ENCODE data around the gene ADIRF. TPM values are rescaled to one million over a fixed set of nuclear protein-coding genes. Genes with fewer than 3 reads are reported as not detected.
"Not testable (repeated sequence)": the region's sequence is repeated elsewhere in the genome, so short reads cannot be mapped to it uniquely, and the experiment has no call there.

Gene ADIRF
- total RNA-seq, 1 donor from 2014 or later, result 79.3 TPM

DNA sequence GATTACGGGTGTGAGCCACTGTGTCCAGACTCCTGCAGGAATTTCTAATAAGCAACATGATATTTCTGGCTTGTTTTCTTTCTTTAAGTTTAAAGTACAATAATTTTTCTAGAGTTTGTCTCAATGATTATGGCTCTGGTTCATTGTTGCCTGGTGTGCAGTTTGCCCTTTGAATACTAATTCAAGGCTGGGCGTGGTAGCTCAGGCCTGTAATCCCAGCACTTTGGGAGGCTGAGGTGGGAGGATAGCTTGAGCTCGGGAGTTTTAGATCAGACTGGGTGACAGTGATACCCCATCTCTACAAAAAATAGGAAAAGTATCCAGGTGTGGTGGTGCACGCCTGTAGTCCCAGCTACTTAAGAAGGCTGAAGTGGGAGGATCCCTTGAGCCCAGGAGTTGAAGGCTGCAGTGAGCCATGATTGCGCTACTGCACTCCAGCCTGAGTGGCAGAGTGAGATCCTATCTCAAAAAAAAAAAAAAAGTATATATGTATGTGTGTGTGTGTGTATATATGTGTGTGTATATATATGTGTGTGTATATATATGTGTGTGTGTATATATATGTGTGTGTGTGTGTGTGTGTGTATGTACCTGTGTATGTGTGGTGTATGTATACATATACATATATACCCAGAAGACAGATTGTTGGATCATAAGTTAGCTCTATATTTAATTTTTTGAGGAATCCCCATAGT, 8.2 kb downstream of the ADIRF start:
- ATAC-seq (no peak), DNase-seq (ENCODE audit: low spot score) (no peak)

- not testable (repeated sequence) for DNase-seq (ENCODE audit: low spot score); ATAC-seq
Measured at GRCh38 chr10:86978457-86978856, 10.2 kb downstream of the ADIRF start.

DNA sequence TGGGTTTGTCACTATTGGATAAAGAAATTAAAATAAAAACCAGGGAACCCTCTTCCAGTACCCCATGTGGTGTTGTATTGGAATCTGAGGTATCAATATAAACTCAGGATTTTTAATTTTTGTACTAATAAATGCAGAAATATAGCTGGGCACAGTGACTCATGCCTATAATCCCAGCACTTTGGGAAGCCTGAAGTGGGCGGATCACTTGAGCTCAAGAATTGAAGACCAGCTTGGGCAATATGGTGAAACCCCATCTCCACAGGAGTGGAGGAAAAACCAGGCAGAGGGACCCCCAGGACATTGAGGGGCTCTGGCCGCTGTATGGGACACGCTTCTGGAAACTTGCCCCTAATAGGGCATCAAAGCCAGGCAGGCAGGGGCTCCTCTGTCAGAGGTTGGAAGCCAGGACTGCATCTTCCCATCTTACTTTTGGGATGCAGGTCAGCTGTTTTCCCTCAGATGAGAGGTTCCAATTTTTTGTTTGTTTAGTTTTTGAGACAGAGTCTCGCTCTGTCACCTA, 11.1 kb downstream of the ADIRF start:
- DNase-seq (ENCODE audit: low spot score), result no peak
- peak; percentile 17 for ATAC-seq

DNA sequence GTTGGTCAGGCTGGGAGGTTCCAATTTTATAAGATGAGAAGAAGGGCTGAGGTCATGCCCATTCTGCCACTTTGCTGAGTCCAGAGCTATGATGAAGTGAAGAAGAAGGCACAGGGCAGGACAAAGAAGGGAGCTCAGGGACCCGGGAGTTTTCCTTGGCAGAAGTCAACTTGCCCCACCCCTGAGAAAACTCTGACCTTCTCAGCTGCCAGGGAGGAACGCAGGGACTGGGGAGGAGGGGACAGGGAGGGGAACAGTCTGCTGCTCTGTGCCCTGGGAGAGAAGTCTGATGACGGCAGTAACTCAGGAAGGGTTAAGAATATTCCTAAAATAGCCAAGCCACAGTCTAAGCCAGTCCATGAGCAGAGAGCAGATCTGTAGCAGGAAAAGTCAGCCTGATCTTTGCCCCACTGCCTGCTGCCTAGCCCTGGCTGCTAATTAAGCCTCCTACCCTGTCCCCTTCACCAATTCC, 11.7 kb downstream of the ADIRF start:
- DNase-seq (ENCODE audit: low spot score) (no peak), ATAC-seq (peak; percentile 50)

- DNase-seq (ENCODE audit: low spot score); ATAC-seq: not testable (repeated sequence)
Measured at GRCh38 chr10:86981020-86981419, 12.7 kb downstream of the ADIRF start.

- ATAC-seq (no peak), DNase-seq (ENCODE audit: low spot score) (no peak)
Measured at GRCh38 chr10:86981716-86982115, 13.4 kb downstream of the ADIRF start.

- not testable (repeated sequence) for ATAC-seq; DNase-seq (ENCODE audit: low spot score)
Measured at GRCh38 chr10:86984498-86984897, 16.2 kb downstream of the ADIRF start.

DNA sequence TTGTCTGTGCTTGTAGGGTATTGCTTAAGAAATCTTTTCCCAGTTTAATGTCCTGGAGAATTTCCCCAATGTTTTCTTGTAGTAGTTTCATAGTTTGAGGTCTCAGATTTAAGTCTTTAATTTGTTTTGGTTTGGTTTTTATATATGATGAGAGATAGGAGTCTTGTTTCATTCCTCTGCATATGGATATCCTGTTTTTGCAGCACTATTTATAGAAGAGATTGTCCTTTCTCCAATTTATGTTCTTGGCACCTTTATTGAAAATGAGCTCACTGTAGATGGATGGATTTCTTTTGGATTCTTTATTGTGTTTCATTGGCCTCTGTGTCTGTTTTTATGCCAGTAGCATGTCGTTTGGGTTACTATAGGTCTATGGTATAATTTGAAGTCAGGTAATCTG, 20.2 kb downstream of the ADIRF start:
- DNase-seq (ENCODE audit: low spot score) (no peak), ATAC-seq (no peak)

GRCh38 chr10:86991362-86991761, 23.1 kb downstream of the ADIRF start:
- not testable (repeated sequence) for ATAC-seq; DNase-seq (ENCODE audit: low spot score)

GRCh38 chr10:86992456-86992855, 24.2 kb downstream of the ADIRF start:
- DNase-seq (ENCODE audit: low spot score) (no peak), ATAC-seq (no peak)

- DNase-seq (ENCODE audit: low spot score) (no peak), ATAC-seq (no peak)
Measured at GRCh38 chr10:86992929-86993328, 24.6 kb downstream of the ADIRF start.

DNA sequence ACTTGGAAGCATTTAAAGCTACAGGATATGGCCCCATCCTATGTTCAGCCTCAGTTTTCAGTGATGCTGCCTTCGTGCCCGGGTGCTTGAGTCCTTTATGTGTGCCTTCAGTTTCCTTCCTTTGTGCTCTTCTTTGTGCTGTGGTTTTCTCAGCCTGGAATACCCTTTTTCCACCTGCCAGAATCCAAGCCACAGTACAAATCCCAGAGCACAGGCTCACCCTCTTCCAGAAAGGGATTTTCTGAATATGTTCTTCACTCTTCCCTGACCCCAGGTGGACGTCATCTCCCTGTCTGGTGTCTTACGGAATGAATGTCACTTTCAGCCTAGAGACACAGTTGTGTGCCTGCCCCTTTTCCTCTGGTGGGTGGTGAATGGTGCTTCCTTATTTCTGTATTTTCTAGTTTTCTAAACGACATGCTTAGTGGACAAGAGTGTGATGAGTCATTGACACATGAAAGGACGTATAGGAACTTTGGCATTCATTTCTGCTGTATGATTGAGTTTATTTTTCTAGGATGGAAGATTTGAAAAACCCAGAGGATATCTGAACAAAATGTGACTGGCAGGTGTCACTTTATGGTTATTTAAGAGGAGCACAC, 31.6 kb downstream of the ADIRF start:
- DNase-seq (ENCODE audit: low spot score); ATAC-seq: not testable (repeated sequence)

GRCh38 chr10:87000491-87000890, 32.2 kb downstream of the ADIRF start:
- no peak for ATAC-seq

DNA sequence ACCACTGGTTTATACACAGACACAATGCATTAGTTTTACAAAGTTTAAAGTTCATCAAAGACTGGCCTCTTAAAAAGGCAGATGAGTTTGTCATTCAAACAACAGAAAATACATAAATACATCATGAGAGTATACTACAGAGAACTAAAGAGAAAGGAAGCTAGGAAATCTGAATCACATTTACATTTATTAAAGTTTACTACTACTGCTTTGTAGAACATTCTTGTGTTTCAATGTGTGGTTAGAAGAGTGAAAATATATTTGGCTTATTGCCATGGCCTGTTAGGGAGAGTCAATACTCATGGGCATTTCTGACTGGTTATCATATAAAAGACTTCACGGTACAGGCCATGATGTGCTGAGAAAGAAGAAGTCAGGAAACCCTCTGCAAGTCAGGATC, 38.8 kb downstream of the ADIRF start:
- ATAC-seq; DNase-seq (ENCODE audit: low spot score): not testable (repeated sequence)

More at GRCh38 chr10:87000491-87000890, 32.2 kb downstream of the ADIRF start:
- DNase-seq (ENCODE audit: low spot score), result no peak

DNA sequence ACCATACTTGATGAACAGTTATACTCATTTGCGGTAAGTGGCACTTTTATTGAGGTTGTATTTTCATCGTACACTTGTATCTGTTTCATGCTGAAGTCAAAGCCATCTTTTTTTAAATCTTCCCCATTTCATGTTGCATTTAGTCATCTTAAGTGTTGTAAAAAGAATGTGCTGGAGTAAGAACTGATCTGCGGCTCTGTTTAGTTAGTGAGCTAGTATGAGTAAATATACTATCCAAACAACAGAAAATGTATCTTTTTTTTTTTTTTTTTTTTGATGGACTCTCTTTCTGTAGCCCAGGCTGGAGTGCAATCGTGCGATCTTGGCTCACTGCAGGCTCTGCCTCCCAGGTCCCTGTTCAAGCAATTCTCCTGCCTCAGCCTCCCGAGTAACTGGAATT, 39.4 kb downstream of the ADIRF start:
- not testable (repeated sequence) for ATAC-seq; DNase-seq (ENCODE audit: low spot score)

GRCh38 chr10:87008303-87008702, 40.0 kb downstream of the ADIRF start:
- ATAC-seq; DNase-seq (ENCODE audit: low spot score): not testable (repeated sequence)

- not testable (repeated sequence) for ATAC-seq; DNase-seq (ENCODE audit: low spot score)
Measured at GRCh38 chr10:87009134-87009696, 40.9 kb downstream of the ADIRF start.

DNA sequence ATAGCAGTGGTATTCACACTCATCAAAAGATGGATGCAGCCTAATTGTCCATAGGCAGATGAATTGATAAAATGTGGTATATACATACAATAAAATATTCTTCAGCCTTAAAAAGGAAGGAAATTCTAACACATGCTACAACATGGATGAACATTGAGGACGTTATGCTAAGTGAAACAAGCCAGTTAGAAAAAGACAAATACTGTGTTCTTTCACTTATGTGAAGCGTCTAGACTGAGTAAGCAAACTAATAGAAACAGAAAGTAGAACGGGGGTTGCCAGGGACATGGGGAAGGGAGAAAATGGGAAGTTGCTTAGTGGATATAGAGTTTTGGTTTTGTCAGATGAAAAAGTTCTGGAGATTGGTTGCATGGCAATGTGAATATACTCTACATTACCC, 45.2 kb downstream of the ADIRF start:
- not testable (repeated sequence) for ATAC-seq; DNase-seq (ENCODE audit: low spot score)

DNA sequence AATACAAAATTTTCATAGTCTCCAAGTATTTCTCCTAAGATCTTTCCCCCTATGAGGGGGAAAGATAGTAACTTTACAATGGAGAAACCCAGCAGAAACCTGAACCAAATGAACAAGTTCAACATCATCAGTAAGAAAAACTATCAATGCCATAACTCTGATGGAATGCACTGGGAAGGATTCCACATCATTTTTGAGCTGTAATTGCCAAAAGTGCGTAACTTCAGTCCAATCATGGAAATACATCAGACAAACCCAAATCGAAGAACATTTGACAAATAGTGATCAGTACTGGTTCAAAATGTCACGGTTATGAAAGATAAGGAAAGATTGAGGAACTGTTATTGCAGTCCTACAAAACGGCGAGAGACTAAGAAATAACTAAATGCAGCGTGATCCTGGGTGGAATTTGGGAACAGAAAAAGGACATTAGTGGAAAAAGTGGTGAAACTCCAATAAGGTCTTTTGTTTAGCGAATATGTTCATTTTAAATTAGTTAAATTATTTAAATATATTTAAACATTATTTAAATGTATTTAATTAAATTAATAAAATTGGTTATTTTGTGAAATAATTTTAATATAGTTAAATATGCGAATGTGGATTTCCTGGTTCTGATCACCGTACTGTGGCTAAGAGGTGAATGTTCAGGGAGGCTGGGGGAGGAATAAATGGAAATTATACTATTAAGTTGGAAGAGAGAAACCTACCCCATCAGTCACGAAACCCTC, 46.9 kb downstream of the ADIRF start:
- not testable (repeated sequence) for DNase-seq (ENCODE audit: low spot score); ATAC-seq

- not testable (repeated sequence) for ATAC-seq; DNase-seq (ENCODE audit: low spot score)
Measured at GRCh38 chr10:87018127-87018526, 49.8 kb downstream of the ADIRF start.

DNA sequence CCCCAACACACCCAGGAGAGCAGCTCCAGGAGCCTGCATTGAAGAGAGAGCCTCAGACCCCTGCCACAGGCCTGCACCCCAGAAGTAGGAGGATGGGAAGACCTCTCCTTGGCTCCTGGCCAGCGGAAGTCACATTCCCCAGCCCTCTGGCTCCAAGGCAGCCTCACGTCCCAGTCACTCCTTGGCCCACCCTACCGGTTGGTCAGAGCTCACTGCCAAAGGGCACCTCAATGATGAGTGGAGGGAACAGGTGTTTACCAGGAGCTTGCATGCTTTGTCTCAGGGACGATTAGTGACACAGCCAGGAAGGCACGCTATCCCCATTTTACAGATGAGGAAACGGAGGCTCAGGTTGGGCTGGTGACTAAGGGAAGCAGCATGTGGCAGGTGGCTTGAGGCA, 50.8 kb downstream of the ADIRF start:
- not testable (repeated sequence) for DNase-seq (ENCODE audit: low spot score); ATAC-seq
